NCI-H446 treated with DMSO at 0.1 percent for 48 hours (cell line): ENCODE measurements around the gene ENTPD8.
A peak's percentile ranks its signal among the peaks of the same experiment; 100 is the strongest.
"Not testable (repeated sequence)": the region's sequence is repeated elsewhere in the genome, so short reads cannot be mapped to it uniquely, and the experiment has no call there.

Experiments
- DNase-seq: peaks from one replicate; lab custom pipeline; 2025; lab: John Stamatoyannopoulos, UW

Gene ENTPD8

GRCh38 chr9:137458194-137459151, 17.3 kb upstream of the ENTPD8 start:
- peak; percentile 24 for DNase-seq

- no peak for DNase-seq
Observed at GRCh38 chr9:137457406-137458193, 16.4 kb upstream of the ENTPD8 start.

GRCh38 chr9:137456864-137457405, 15.8 kb upstream of the ENTPD8 start:
- no peak for DNase-seq

- DNase-seq = no peak
Observed at GRCh38 chr9:137456061-137456863, 15.1 kb upstream of the ENTPD8 start.

- DNase-seq = no peak
Observed at GRCh38 chr9:137455359-137455991, 14.3 kb upstream of the ENTPD8 start.

GRCh38 chr9:137454597-137455358, 13.6 kb upstream of the ENTPD8 start:
- DNase-seq = no peak

- DNase-seq = no peak
Observed at GRCh38 chr9:137454145-137454596, 13.0 kb upstream of the ENTPD8 start.

- no peak for DNase-seq
Observed at GRCh38 chr9:137453643-137454081, 12.5 kb upstream of the ENTPD8 start.

- no peak for DNase-seq
Observed at GRCh38 chr9:137452761-137453642, 11.8 kb upstream of the ENTPD8 start.

GRCh38 chr9:137452006-137452760, 11.0 kb upstream of the ENTPD8 start:
- DNase-seq = no peak

GRCh38 chr9:137451264-137452005, 10.3 kb upstream of the ENTPD8 start:
- not testable (repeated sequence) for DNase-seq

- DNase-seq = not testable (repeated sequence)
Observed at GRCh38 chr9:137450539-137451222, 9.5 kb upstream of the ENTPD8 start.

GRCh38 chr9:137449931-137450538, 8.9 kb upstream of the ENTPD8 start:
- no peak for DNase-seq

GRCh38 chr9:137449081-137449844, 8.1 kb upstream of the ENTPD8 start:
- DNase-seq = no peak

- no peak for DNase-seq
Observed at GRCh38 chr9:137448602-137448962, 7.4 kb upstream of the ENTPD8 start.
